HG03064 (cell line): ENCODE data around the gene TRERF1.
"Not testable (repeated sequence)": the region's sequence is repeated elsewhere in the genome, so short reads cannot be mapped to it uniquely, and the experiment has no call there.

Source experiments
- ATAC-seq: cut with Tn5 transposase; IDR thresholded peaks from one replicate; pipeline ENCODE4 v1.9.1; 2021; ENCODE audit warnings: low read depth; ENCODE audit not compliant: unreplicated experiment

The TRERF1 gene

DNA sequence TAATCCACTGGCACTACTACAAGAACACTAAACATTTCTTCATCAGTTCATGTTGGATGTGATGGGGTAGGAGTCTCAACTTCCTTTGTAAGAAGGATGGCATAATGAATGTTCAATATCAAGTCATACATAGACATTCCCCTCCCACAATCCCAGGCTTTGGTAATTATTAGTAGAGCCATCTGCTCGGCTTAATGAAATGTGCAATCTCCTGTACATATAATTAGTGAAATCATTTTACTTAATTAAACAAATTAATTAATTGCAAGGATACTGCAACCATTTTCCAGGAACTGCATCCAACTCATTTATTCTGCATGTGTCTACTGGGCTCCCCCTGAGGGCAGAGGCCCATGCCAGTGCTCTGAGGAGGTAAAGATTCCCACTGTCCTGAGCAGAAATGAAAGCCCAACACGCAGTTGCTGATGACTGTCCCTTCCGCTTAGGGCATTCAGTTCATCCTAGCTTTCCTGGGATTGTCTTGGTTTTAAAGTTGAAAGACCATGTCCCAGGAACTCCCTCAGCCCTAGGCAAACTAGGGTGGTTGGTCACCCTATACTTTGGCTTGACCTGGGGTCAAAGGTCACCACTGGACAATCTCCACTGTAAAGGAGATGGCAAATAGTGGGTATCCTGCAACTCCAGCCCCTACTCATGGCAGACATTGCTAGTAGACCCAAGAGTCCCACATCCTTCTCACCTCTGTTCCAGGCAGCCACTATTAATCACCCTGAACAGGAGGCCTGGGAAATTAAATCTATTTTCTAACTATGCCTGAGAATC lies 109.8 kb downstream of the TRERF1 start:
- no peak for ATAC-seq

DNA sequence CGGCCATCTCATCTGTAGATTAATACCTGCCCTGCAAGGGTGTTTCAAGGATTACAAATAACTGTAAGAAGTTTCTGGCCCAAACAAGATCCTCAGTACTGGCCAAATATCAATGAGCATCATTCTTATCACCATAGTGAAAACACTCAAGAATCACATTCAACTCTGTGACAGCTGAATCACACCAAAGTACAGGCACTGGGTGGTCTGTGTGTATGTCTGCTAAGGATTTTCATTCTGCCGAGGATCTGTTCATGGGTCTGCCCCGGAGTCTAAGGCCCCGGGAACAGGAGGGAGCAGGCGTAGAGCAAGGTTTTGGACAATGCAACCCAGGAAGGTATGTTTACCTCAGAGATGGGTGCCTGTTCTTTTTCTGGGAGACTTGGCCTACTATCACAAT lies 110.5 kb downstream of the TRERF1 start:
- no peak for ATAC-seq

DNA sequence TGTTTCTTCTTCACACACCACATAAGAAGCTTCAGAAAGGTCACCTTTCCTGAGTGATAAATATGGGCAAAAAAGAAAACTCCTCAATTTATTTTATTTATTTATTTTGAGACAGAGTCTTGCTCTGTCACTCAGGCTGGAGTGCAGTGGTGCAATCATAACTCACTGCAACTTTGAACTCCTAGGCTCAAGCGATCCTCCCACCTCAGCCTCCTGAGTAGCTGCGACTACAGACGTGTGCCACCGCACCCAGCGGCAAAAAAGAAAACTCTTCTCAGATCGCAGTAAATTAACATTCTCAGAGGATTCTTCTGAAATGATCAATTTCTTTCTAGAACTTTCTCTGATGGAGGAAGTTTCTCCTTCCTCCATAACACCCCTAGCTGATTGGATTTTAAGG lies 111.2 kb downstream of the TRERF1 start:
- no peak for ATAC-seq

DNA sequence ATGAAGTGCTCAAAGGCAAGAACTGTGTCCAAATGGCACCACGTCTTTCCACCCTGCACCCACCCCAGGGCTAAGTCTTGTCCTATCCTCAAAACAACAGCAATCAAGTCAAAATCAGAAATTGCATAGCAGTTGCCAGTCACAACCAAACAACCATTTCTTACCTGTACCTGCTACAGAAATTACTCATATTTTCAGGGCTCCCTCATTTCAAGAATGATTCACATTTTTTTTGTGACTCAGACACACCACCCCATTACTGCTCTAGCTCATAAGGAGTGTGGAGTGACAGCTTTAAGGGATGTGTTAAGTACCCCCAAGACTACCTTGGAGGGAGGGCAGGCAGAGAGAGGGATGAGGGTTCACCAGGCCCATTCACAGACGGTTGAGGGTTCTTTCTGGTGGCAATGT lies 111.7 kb downstream of the TRERF1 start:
- peak; percentile 75 for ATAC-seq

DNA sequence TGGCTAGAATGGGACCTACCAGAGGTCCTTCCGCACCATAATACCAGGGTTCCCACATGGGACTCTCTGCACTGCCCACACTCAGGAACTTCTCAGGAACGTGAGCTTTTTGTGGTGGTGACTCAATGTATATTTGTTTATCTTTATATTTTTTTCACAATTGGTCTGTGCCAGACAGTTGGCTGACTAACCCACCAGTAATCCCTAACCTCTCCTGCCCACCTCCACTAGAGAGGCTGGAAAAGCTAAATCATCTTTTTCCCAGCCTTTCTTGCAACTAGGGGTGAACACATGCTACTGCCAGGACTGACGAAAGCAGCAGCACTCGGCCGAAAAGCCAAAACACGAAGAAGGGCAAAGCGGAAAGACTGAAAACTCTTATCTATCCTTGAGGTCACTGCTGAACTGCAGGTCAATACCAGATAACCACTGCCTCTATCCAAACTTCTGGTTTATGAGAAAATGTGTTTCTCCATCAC lies 112.9 kb downstream of the TRERF1 start:
- ATAC-seq: no peak

DNA sequence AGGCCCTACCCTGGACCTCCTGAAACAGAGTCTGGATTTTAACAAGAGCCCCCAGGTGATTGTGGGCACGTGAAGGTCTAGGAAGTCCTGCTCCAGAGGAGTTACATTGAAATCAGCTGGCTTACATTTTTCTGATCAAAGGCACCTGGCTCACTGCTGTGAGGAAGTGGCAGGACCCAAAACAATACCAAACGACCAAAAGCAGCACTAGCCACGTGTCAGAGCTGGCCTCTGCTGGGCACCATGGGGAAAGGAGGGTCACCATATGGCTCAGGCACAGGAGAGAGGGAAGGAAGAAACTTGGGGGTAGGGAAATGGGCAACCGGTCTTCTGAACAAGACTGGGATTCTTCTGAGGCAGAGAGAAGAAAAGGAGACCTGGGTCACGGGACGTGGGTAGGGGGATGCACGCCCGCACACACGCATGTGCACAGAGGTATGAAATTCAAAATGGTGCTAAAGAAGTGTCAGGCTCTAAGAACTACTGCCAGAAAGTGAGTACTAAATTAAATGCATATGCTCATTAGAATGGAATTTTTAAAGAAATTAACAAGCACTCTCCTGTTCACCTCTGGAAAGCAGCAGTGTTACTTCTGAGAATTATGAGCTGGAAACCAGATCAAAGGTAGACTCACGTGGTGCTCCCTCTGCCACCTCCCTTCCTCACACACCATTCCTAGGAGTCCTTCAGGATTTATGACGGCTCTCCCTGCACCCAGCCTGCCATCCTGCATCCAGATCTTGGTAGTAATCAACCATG lies 113.6 kb downstream of the TRERF1 start:
- ATAC-seq: no peak

DNA sequence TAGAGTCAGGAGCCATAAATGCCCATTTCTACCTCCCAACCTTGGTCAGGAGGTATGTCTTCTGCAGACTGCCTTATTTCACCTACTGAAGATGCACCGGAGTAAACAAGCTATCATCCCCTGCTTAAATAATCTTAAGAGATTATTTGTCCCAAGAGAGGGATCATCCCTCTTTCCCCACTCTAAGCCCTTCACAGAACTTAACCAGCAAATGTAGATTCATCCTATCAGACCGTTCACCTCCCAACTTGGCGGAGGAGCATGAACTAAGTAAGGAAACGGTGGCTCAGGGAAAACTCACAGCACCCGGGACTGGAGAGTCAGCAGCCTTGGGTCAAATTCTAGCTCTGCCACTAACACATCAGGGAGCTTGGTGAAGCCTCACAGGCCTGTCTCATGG lies 115.3 kb downstream of the TRERF1 start:
- no peak for ATAC-seq

DNA sequence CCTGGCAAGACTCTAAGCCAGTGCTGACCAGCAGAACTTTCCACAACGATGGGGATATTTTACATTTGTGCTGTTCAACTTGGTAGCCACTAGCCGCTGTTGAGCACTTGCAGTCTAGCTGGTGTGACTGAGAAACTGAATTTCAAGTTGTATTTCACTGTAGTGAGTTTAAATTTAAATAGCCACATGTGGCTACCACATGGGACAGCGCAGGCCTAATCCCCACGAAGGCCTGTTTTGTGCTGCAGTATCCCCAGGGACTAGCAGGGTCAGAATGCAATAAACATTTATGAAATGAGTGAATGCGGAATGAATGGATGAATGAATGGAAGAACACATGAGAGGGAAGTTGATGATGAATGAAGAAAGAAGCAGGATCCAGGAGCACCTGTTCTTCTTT lies 115.8 kb downstream of the TRERF1 start:
- no peak for ATAC-seq

DNA sequence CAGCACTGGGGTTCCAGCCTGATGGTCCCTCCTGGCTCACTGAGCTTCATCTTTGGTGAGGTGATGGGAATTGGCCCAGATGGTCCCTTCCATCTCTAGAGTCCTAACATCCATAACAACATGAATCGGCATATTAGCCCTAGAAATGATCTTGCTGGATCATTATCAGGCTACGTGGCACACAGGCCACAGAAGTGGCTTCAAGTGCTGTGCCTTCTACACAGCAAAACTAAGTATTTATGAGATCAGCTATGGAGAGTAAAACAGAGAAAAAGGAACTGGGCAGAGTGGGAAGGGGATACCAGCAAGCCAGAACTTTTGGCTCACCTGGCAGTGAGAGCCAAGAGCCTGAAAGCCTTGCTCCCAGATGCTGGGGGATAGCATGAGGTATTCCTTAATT lies 116.9 kb downstream of the TRERF1 start:
- ATAC-seq: no peak

DNA sequence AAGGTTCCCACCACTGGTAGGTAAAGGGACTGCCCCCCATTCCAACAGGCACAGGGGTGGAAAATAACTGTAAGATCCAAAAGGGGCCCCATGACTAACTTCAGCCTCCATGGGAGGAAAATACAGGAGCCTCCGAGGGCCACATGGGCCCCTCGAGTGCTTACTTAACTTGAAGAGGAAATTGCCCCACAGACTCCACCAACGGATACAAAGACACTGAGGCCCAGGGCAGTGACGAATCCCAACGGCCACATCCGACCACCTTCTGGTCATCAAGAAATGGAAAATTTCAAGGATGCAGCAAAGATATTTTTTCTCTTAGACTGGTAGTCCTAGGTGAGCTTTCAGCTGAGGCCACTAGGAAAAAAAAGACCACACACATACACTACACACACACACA lies 118.1 kb downstream of the TRERF1 start:
- no peak for ATAC-seq

DNA sequence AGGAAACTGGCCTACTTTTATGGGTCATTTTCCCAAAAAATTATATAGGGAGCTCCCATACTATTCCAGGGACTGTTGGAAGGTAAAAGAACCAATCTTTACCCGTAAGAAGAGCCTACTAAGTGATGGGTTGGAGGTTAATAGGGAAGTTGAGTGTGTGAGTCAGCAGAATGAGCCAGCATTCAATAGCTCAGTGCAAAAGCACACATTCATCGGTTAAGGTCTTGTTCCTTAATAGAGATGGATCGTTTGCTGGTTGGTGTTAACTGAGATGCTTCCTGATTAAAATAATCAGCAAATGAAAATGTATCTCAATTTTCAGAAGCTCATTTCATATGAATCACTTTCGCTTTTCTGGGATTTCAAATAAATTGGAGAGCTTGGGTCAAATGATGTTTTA lies 118.8 kb downstream of the TRERF1 start:
- no peak for ATAC-seq

DNA sequence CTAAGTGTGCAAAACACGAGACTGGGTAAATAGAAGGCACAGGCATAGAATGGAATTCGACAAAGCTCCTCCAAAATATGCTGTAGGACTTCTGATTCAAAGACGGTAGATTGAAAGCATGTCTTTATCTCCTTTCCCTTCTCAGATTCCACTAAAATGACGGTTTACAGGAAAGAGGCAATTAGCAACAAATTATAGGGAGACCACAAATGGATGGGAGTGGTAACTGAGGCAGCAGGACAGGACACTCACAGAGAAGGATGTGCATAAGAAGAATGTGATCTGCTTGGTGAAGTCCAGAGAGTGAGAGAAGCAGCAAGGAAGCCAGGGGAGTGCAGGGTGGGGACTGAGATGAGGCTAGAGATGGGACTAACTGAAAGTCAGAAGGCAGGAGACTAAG lies 120.7 kb downstream of the TRERF1 start:
- ATAC-seq: no peak

DNA sequence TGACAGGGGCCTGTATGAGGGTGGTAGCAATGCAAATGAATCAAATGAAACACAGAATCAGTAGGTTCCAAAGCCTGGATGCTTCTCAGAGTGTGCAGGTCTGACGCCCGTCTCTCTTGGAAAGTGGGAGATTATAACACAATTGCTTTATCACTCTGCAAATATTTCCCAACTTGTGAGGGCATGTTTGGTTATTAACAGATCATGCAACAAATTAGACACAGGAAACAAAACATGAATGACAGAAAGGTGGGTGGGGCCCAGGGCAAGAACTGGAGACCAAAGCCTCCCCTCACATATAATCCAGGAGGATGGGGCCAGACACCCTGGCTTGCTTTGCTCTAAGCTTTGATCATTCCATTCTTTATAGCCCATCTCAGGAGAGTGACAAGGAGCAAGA lies 125.5 kb downstream of the TRERF1 start:
- no peak for ATAC-seq

DNA sequence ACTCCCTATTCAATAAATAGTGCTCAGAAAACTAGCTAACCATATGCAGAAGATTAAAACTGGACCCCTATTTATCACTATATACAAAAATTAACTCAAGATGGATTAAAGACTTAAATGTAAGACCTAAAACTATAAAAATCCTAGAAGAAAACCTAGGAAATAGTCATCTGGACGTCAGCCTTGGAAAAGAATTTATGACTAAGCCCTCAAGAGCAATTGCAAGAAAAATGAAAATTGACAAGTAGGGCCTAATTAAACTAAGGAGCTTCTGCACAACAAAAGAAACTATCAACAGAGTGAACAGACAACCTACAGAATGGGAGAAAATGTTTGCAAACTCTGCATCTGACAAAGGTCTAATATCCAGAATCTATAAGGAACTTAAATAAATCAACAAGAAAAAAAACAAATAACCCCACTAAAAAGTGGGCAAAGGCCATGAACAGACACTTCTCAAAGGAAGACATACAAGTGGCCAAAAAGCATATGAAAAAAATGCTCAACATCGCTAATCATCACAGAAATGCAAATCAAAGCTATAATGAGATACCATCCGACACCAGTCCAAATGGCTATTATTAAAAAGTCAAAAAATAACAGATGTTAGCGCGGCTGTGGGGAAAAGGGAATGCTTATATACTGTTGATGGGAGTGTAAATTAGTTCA lies 126.9 kb downstream of the TRERF1 start:
- ATAC-seq: not testable (repeated sequence)

DNA sequence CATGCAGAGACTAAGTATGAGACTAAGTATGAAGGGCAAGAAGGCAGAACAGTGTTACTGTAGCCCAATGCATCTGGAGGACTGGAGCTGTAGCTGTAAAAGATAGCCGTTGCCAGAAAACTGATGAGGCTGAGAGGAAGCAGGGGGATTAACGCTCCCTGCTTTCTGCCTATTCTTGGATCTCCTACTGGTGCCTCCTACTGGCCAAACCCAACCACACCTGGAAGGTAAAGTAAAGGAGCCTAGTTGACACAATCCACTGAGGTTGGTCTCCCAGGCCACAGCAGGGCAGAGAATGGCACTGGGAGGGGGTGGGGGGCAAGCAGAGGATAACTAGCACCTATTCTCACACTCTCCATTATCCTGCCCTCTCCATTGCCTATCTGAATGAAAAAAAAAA lies 129.1 kb downstream of the TRERF1 start:
- ATAC-seq: no peak

DNA sequence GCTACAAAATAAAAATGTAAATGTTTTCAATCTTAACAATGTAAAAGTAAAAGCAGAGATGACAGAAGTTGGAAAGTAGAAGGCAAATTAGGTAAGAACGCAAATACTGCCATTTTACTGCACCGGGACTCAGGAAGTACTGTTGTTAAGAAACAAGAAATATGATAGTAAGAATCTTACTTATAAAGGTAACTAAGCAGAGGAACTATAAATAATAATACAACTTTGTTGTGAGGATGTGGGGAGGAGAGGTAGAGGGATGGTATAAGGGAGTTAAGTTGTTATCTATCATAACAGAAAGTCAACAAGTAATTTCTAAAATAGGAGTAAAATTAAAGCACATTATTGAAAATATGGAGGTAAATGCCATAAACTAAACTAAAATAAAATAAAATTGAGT lies 129.8 kb downstream of the TRERF1 start:
- no peak for ATAC-seq

DNA sequence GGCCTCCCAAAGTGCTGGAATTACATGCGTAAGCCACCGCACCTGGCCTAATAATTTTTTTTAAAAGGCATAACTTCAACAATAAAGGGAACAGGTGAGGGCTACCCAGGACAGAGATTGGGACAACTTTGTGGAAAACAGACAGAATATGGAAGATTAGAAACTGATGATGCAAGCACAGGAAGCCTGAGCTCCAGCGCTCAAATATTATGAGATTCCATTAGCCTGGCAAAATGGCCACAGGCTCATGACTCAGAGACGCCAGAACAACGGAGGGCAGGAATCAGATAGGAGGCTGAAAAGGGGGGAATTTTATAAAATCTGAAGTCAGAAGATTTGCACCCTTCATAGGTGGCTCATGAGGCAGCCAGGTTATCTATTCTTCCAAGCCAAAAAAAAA lies 131.0 kb downstream of the TRERF1 start:
- ATAC-seq: no peak

DNA sequence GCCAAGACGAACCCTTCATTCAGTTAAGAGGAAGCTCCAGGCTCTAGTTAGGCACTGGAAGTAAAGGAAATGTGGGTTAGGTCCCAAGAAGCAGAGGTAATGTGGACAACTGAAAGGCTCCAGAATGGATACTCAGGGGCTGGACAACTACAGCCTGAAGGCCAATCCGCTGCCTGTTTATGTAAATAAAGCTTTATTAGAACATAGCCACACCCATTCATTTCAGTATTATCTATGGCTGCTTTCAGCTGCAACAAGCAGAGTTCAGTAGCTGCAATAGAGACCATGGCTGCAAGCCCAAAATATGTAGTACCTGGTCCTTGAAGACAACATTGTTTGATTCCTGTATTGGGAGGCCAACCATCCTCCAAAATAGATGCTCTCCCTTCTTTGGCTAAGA lies 133.2 kb downstream of the TRERF1 start:
- ATAC-seq: no peak

DNA sequence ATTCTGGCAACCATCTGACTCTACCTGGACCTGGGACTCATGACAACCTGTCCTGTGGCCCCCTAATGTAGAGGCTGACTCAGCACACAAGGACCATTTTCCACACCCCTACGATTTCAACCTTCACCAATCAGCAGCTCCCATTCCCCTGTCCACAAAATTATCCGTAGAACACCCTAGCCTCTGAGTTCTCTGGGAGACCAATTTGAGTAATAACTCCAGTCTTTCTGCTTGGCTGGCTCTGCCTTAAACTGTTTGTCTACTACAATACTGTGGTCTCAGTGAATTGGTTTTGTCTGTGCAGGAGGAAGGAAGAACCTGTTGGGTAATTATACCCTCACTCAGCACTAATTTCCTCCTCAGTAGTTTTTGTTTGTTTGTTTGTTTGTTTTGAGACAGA lies 134.7 kb downstream of the TRERF1 start:
- no peak for ATAC-seq

DNA sequence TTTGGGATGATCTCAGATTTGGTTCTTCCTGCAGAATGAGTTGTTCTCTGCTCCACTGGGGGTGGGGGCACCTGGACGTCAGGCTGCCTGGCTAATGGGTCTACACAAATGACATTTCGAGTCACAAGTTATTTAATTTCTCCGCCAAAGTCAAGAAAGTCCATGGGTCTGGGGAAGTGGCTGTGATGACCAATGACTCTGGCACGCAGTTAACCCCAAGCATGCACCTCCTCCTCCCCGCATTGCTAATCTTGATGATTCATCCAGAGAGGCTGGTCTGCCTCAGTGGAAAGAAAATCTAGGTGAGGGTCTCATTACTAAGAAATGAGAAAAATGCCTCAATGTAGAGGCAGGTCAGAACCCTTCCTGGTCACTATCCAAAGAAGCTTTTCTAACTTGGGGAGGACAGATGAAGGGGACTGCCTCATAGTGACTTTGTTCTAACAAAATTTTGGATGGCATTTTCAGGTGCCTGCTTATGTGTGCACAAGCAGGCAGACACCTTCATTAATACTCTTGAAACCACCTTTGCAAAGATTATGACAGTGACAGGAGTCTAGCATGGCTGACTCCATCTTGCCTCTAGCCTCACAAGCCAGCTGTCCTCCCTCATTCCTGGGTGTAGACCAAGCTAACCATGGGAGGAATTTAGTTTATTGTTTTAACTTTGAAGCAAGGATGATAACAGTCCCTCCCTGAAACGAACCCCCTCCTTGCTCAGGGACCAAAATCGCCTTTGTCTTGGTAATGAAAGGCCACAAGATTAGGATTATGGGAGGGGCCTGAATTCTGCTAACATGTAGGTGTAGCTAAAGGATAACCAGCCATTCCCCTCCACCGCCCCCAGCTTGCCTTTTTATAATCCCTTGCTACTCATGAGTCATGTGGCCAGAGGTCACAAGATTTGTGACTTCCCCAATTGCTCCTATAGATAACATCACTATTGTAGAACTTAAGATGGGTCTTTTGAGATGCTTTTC lies 135.4 kb downstream of the TRERF1 start:
- no peak for ATAC-seq
